Measurements from ENCODE around the gene RBM23.

RBM23 gene

DNA sequence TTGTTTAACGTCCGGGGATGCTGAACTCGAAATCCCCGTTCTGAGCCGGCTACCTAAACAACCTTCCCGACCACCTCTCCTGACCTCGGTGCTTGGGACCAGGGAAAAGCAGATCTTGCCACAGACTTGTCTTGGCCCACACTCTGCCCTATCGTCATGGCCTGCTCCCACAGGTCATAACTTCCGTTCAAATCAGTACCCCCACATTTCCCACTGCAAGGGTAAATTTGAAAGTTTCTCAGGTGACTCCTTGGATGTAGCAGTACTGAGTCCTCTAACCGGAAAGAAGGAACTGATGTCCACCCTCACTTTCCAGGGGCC is 612 bp upstream of the RBM23 start:
- TF ChIP-seq, protein P1, sequence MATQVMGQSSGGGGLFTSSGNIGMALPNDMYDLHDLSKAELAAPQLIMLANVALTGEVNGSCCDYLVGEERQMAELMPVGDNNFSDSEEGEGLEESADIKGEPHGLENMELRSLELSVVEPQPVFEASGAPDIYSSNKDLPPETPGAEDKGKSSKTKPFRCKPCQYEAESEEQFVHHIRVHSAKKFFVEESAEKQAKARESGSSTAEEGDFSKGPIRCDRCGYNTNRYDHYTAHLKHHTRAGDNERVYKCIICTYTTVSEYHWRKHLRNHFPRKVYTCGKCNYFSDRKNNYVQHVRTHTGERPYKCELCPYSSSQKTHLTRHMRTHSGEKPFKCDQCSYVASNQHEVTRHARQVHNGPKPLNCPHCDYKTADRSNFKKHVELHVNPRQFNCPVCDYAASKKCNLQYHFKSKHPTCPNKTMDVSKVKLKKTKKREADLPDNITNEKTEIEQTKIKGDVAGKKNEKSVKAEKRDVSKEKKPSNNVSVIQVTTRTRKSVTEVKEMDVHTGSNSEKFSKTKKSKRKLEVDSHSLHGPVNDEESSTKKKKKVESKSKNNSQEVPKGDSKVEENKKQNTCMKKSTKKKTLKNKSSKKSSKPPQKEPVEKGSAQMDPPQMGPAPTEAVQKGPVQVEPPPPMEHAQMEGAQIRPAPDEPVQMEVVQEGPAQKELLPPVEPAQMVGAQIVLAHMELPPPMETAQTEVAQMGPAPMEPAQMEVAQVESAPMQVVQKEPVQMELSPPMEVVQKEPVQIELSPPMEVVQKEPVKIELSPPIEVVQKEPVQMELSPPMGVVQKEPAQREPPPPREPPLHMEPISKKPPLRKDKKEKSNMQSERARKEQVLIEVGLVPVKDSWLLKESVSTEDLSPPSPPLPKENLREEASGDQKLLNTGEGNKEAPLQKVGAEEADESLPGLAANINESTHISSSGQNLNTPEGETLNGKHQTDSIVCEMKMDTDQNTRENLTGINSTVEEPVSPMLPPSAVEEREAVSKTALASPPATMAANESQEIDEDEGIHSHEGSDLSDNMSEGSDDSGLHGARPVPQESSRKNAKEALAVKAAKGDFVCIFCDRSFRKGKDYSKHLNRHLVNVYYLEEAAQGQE (IDR thresholded peaks at IDR 0.05; ENCODE audit: low read depth): no peak

DNA sequence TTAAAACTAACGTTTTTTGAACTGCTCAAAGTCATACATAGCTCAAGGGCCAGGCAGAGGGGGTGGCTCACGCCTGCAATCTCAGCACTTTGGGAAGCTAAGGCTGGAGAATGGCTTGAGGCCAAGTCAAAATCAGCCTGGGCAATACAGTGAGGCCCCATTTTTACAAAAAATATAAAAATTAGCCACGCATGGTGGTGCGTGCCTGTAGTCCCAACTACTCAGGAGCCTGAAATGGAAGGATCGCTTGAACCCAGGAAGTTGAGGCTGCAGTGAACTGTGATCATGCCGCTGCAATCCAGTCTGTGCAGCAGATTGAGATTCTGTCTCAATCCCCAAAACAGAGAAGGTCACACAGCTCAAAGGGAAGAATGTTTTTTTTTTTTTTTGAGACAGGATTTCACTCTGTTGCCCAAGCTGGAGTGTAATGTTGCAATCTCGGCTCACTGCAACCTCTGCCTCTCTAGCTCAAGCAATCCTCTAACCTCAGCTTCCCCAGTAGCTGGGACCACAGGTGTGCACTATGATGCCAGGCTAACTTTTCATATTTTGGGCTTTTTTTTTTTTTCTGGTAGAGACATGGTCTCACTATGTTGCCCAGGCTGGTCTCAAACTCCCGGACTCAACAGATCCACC is 2.9 kb downstream of the RBM23 start:
- TF ChIP-seq CREB1 (IDR thresholded peaks at IDR 0.05; ENCODE audit: low read depth) (no peak), TCF12 (IDR thresholded peaks at IDR 0.05; ENCODE audit: low read depth) (no peak), FOXM1 (IDR thresholded peaks at IDR 0.05; ENCODE audit: borderline replicate concordance, low read depth) (no peak)

GRCh38 chr14:22910916-22911315 is 8.0 kb downstream of the RBM23 start:
- TF ChIP-seq CEBPB (IDR thresholded peaks at IDR 0.05) (no peak), YY1 (IDR thresholded peaks at IDR 0.05; ENCODE audit: low read depth) (no peak), FOXM1 (IDR thresholded peaks at IDR 0.05; ENCODE audit: borderline replicate concordance, low read depth) (no peak), USF1 (IDR thresholded peaks at IDR 0.05) (no peak), CREB1 (IDR thresholded peaks at IDR 0.05; ENCODE audit: low read depth) (no peak), TEAD4 (IDR thresholded peaks at IDR 0.05) (no peak), TAF1 (IDR thresholded peaks at IDR 0.05; ENCODE audit: low read depth) (no peak), RAD21 (IDR thresholded peaks at IDR 0.05; ENCODE audit: low read depth) (no peak), EP300 (IDR thresholded peaks at IDR 0.05; ENCODE audit: borderline replicate concordance) (no peak), NFIC (IDR thresholded peaks at IDR 0.05) (no peak), EGR1 (IDR thresholded peaks at IDR 0.05) (no peak), TCF12 (IDR thresholded peaks at IDR 0.05; ENCODE audit: low read depth) (no peak), ZBTB7A (IDR thresholded peaks at IDR 0.05; ENCODE audit: low read depth) (no peak)
- TF ChIP-seq, protein P2, sequence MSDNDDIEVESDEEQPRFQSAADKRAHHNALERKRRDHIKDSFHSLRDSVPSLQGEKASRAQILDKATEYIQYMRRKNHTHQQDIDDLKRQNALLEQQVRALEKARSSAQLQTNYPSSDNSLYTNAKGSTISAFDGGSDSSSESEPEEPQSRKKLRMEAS (IDR thresholded peaks at IDR 0.05): no peak
- TF ChIP-seq, protein P1 (IDR thresholded peaks at IDR 0.05; ENCODE audit: low read depth): no peak

DNA sequence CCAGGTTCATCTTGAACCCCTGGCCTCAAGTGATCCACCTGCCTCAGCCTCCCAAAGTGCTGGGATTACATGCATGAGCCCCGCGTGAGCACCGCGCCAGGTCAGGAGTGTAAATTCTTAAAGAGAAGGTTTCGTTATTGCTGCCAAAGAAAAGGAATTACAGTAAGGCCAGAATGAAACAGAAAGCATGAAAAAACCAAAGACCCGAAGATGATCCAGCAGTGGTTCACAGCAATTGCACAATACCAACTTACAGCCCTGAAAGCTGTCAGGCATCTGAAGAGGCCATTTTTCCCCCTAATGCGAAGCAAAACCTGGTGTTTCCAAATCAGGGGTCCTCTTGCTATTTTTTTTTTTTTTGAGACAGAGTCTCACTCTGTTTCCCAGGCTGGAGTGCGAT is 10.3 kb downstream of the RBM23 start:
- no peak for TF ChIP-seq RAD21 (IDR thresholded peaks at IDR 0.05; ENCODE audit: low read depth)
- TF ChIP-seq YY1 (IDR thresholded peaks at IDR 0.05; ENCODE audit: low read depth): no peak
- TF ChIP-seq EP300 (IDR thresholded peaks at IDR 0.05; ENCODE audit: borderline replicate concordance): no peak
- TF ChIP-seq, protein P1 (IDR thresholded peaks at IDR 0.05; ENCODE audit: low read depth): no peak
- no peak for TF ChIP-seq CREB1 (IDR thresholded peaks at IDR 0.05; ENCODE audit: low read depth)
- TF ChIP-seq FOXM1 (IDR thresholded peaks at IDR 0.05; ENCODE audit: borderline replicate concordance, low read depth): no peak
- TF ChIP-seq TAF1 (IDR thresholded peaks at IDR 0.05; ENCODE audit: low read depth): no peak
- no peak for TF ChIP-seq CEBPB (IDR thresholded peaks at IDR 0.05)

- no peak for TF ChIP-seq FOXM1 (IDR thresholded peaks at IDR 0.05; ENCODE audit: borderline replicate concordance, low read depth)
- TF ChIP-seq CEBPB (IDR thresholded peaks at IDR 0.05): no peak
- TF ChIP-seq YY1 (IDR thresholded peaks at IDR 0.05; ENCODE audit: low read depth): no peak
Measured at GRCh38 chr14:22907429-22907828, 11.5 kb downstream of the RBM23 start.

GRCh38 chr14:22906073-22906472 is 12.9 kb downstream of the RBM23 start:
- TF ChIP-seq, protein P2 (IDR thresholded peaks at IDR 0.05): no peak
- no peak for TF ChIP-seq EP300 (IDR thresholded peaks at IDR 0.05; ENCODE audit: borderline replicate concordance)
- TF ChIP-seq USF1 (IDR thresholded peaks at IDR 0.05): no peak
- no peak for TF ChIP-seq FOXM1 (IDR thresholded peaks at IDR 0.05; ENCODE audit: borderline replicate concordance, low read depth)

Measured in Ishikawa (cell line).